COR-L47 (cell line): ENCODE results near the gene KRTDAP.

Experiments used
- DNase-seq: peaks from one replicate; lab custom pipeline; 2025; lab: John Stamatoyannopoulos, UW

KRTDAP gene

DNA sequence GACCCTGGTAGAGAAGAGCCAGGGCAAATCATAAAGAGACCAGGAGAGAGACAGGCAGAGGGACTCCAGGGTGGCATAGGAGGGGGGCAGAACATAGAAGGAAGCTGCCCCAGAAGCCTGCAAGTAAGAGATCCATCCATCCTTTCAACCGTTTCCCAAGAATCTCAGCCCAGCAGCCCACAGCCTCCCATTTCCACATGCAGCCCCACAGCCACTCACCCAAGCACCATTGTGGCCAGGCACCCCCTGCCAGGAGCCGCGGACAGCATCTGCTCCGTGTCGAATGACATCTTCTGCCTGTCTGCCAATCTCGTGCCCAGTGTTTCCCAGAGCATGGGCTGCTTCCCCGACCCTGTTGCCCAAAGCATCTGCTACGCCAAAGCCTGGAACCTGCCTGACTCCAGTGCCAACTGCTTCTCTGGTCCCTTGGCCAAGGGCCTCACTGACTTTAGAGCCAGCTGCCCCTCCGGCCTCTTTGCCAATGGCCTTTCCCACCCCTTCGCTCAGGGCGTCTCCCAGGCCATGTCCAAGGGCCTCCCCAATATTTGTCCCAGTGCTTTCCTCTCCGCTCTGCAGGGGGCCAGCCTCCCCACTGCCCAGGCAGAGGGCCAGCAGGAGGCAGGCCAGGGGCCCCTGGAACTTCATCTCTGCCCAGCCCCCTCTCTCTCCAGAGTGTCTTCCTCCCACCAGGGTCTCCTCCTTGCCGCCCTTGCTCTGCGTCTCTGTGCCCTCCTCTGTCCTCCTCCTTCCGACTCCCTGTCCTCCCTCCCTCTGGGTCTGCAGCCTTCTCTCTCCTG, 22.8 kb upstream of the KRTDAP start:
- DNase-seq = no peak

DNA sequence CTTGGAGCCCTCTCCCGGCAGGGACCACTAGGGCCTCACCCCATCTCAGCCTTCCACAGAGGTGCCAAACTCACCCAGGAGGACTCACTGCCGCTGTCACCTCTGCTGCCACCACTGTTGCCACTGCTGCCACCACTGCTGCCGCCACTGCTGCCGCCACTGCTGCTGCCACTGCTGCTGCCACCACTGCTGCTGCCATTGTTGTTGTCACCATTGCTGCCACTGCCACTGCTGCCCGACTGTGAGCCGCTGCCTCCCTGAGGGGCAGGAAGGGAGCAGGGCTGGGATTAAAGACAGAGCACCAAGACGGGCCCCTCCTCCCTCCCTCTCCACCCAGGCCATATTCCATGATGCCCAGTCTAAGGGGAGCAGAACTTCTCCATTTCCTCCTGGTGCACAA, 21.1 kb upstream of the KRTDAP start:
- no peak for DNase-seq

GRCh38 chr19:35510626-35510964, 20.3 kb upstream of the KRTDAP start:
- DNase-seq = no peak

GRCh38 chr19:35509861-35510625, 19.8 kb upstream of the KRTDAP start:
- peak; percentile 29 for DNase-seq

- DNase-seq = no peak
Measured at GRCh38 chr19:35509018-35509652, 18.9 kb upstream of the KRTDAP start.

- no peak for DNase-seq
Measured at GRCh38 chr19:35508129-35508528, 17.9 kb upstream of the KRTDAP start.

GRCh38 chr19:35507561-35507960, 17.3 kb upstream of the KRTDAP start:
- no peak for DNase-seq

- no peak for DNase-seq
Measured at GRCh38 chr19:35506011-35506410, 15.7 kb upstream of the KRTDAP start.

GRCh38 chr19:35502751-35503150, 12.5 kb upstream of the KRTDAP start:
- no peak for DNase-seq

GRCh38 chr19:35501684-35502083, 11.4 kb upstream of the KRTDAP start:
- DNase-seq = no peak

DNA sequence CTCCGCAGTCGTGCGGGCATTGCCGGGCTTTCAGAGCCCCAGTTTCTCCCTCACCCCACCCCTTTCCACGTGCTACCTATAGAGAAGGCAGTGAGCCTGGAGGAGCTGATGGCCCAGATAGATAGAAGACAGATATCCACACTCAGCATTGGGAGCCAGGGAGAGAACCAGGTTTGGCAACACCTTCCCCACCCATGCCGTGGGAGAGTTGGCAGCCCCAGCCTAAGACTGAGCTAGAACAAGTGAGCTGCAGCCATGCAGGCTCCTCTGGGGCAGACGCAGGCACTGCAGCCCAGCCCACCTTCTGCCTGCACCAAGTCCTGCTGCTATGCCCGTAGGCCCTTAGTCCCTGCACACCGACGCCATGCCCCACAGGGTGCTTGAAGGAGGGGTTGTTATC, 10.3 kb upstream of the KRTDAP start:
- DNase-seq = no peak

GRCh38 chr19:35498984-35499527, 8.8 kb upstream of the KRTDAP start:
- DNase-seq = no peak

GRCh38 chr19:35498220-35498619, 8.0 kb upstream of the KRTDAP start:
- DNase-seq = no peak

DNA sequence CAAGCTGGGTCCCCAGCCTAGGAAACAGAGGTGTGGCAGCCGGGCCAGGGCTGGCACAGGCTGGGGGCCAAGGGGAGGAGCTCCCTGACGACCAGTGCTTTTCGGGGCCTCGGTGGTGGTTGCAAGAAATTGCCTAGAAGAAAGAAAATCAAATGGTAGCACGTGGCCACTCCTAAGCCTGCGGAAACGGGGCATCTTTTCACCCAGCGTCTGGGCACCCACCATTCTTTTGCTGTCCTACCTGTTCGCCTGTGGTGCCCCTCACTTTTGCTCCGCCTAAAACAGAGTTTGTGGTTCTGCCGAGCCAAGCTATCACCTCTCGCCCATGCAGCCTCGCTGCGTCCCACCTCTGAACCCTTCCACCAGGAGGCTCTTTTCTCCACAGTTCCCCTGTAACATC, 7.1 kb upstream of the KRTDAP start:
- DNase-seq = no peak

DNA sequence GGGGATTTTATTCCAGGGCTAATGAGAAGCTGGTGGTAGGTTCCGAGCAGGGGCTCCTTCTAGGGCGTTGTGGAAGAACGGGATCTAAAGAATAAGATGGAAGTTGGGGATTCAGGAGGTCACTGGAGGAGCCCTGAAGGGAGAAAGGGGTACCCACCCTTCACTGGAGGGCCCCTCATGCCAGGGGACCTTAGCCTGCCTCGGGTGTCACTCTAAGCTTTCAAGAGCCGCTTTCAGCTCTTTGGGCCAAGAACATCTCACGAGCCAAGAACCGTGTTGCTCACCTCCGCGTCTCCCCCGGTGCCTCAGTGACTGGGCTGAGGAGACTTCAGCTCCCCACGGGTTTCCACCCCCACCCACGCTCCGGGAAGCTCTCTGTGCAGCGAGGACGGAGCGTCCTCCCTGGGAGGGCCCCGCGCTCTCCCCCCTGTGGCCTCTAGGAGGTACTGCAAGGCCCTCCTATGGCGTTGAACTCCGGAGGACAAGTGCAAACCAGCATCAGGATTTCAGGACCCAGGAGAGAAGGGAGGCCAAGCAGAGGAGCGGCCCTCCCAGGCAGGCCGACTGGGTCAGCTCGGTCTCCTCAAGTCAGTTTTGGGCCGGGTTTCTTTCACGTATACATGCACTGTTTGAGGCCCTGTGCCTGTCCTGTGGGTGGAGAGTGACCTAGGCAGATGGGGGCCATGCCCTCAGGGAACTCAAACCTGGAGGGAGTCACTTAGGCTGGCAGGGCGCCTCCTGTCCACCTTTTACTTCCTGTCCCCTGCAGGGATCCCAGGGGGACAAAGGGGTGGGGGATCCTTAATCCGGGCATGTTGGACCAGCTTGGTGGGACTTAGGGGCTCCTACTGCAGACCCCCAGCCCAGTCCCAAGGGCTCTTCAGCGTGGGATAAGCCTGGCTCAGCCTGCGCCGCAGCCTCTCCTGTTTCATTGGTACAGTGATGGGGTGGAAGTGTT, 5.1 kb upstream of the KRTDAP start:
- DNase-seq = peak; percentile 8

GRCh38 chr19:35493971-35494370, 3.7 kb upstream of the KRTDAP start:
- no peak for DNase-seq

- DNase-seq = no peak
Measured at GRCh38 chr19:35491836-35492360, 1.6 kb upstream of the KRTDAP start.

- DNase-seq = no peak
Measured at GRCh38 chr19:35488677-35489076, 1.6 kb downstream of the KRTDAP start.

DNA sequence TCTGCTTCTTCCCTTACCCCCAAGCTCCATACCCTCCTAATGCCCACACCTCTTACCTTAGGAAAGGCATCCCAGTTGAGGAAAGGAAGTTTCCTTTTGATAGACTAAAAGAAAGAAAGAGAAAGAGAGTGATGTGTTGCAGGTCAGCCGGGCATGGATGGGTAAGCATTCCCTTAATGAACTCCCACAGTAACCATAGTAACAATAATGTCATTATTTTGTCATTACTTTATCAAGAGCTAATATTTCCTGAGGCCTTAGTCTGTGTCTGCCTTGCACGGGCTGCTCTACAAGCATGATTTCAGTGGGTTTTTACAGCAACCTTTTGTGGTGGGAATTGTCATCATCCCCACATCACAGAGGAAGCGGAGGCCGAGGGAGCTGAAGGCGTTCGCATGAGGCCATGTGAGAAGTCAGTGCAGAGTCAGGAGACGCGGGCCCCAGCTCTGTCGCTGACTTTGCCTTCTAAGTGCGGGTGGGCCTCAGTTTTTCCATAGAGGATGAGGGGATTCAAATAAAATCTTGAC, 2.5 kb downstream of the KRTDAP start:
- DNase-seq = no peak

DNA sequence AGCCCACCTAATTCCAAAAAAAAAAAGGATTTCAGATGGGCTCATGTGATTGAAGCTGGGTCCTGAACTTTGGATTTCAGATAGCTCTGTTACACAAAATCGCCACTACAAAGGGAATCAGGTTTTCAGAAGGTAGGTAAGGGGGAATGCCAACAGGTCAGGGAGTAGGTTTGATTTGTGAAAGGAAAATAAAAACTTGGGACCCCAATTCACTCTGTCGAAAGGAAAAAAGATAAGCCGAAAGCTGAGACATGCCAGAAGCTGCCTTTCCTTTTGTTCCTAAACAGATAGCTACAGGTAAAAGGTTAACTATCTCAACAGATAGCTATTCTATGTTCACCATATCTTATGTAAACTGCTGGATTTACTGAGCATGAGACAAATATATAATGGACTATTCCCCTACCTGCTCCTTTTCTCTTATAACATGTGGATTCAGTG, 4.0 kb downstream of the KRTDAP start:
- DNase-seq = no peak
